GM12865 (cell line): ENCODE results near the gene GET4.
A peak's percentile ranks its signal among the peaks of the same experiment; 100 is the strongest.

Experiments
- DNase-seq: peaks from one replicate; pipeline ENCODE4 v3.0.0; 2010; ENCODE audit warnings: low read depth
- H3K4me3 ChIP-seq: 2 replicates; pipeline ENCODE4 v1.5.1; 2011; ENCODE audit warnings: mild to moderate bottlenecking, low read depth, low read length, control low read depth
- TF ChIP-seq, protein P1 (sequence below): IDR thresholded peaks from 2 replicates; pipeline ENCODE4 v1.5.1; 2011; ENCODE audit warnings: low read length, control low read depth, low read depth, inconsistent platforms; ENCODE audit not compliant: insufficient read depth; ENCODE audit errors: missing control alignments

Gene GET4, protein sequence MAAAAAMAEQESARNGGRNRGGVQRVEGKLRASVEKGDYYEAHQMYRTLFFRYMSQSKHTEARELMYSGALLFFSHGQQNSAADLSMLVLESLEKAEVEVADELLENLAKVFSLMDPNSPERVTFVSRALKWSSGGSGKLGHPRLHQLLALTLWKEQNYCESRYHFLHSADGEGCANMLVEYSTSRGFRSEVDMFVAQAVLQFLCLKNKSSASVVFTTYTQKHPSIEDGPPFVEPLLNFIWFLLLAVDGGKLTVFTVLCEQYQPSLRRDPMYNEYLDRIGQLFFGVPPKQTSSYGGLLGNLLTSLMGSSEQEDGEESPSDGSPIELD

GRCh38 chr7:876077-876971 is at the start of gene GET4:
GET4 (plus strand) TSS chr7:876554; CDS start chr7:876646, 92 bp downstream.
- TF ChIP-seq, protein P1, sequence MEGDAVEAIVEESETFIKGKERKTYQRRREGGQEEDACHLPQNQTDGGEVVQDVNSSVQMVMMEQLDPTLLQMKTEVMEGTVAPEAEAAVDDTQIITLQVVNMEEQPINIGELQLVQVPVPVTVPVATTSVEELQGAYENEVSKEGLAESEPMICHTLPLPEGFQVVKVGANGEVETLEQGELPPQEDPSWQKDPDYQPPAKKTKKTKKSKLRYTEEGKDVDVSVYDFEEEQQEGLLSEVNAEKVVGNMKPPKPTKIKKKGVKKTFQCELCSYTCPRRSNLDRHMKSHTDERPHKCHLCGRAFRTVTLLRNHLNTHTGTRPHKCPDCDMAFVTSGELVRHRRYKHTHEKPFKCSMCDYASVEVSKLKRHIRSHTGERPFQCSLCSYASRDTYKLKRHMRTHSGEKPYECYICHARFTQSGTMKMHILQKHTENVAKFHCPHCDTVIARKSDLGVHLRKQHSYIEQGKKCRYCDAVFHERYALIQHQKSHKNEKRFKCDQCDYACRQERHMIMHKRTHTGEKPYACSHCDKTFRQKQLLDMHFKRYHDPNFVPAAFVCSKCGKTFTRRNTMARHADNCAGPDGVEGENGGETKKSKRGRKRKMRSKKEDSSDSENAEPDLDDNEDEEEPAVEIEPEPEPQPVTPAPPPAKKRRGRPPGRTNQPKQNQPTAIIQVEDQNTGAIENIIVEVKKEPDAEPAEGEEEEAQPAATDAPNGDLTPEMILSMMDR, result peak; percentile 19

DNA sequence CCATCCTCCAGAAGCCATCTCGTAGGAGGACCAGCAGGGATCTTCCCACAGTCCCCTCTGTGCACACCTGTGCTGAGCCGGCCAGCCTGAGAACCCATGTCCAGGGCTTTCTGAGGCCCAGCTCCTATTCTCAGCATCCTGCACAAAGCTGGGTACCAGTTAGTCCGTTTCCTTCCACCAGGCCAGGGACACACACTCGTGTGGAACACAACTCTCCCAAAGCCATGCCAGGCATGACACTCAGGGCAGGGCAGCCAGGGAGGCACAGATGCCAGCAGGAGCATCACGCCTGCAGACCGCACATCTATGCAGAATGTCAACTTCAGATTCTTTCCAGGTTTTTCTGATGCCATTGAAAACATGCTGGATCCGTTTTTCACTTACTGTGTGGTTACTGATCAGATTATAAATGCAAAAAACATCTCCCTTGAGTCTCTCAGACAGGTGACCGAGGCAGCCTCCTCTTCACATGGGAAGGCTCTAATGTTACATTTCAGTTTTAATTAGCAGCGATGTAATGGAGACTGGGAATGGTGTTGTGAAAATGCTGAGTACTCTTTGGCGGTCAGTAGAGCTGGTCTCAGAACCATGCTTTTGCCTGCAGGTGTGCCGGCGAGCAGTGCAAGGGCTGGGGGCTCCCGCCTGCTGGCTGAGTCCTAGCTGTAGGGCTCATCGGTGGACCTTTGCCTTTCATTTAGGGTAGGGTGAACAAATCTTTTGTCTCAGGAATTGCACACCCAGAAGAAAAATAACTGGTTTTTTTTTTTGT is 47.4 kb upstream of the GET4 start:
- TF ChIP-seq, protein P1, result no peak
- no peak for DNase-seq
- no peak overlapping the region for H3K4me3 ChIP-seq

More at GRCh38 chr7:876077-876971, at the start of gene GET4:
- DNase-seq, result peak; percentile 99
- H3K4me3 ChIP-seq, result peak within 1 kb of the TSS; percentile 93

GRCh38 chr7:830069-830468 is 46.3 kb upstream of the GET4 start:
- no peak for DNase-seq
- H3K4me3 ChIP-seq, result no peak overlapping the region
- TF ChIP-seq, protein P1, result no peak

GRCh38 chr7:831596-832166 is 44.7 kb upstream of the GET4 start:
- TF ChIP-seq, protein P1, result no peak
- peak overlapping the region; percentile 45 for H3K4me3 ChIP-seq
- peak; percentile 88 for DNase-seq

DNA sequence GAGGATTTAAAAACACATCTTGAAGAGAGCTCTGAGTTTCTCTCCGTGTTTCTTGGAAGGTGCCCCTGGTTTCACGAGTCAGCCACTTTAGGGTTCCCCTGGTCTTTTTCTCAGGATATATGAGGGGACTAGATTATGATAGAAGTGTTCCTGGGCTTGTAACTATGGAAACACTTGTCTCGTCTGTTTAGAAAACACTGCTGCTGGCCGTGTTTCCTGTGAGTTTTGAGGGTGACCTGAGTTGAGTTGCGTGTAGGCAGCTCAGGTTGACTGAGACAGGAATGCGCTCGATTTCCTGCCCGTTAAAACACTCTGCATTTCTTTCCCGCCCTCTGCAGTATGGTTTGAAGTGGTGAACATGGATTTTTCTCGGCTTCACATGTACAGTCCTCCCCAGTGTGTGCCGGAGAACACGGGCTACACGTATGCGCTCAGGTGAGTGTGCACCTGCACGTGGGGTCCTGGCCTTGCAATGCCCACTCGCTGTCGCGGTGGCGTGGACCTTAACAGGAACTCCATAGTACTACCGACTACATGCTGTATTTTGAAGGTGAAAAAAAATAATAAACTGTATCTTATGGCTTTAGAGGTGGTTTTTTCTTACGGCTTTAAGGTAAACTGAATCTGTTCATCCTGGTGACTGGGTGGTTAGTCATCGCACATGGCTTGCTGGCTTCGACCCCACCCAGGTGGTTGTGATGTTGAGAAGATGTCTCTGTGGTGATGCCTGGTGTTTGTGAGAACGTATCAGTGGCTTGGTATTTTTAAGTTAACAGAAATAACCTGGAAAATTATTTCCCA is 44.0 kb upstream of the GET4 start, which contains the start of gene SUN1:
SUN1 (plus strand) TSS at position 310 of the 801 bp plus-strand sequence; CDS start at position 359, 49 bp downstream.
- TF ChIP-seq, protein P1, result no peak
- H3K4me3 ChIP-seq, result peak within 1 kb of the TSS; percentile 45
- DNase-seq, result peak; percentile 87
